A549 (cell line): ENCODE data around the gene ENOPH1. TPM values are rescaled to one million over a fixed set of nuclear protein-coding genes. Genes with fewer than 3 reads are reported as not detected.

ENCODE experiments used
- ATAC-seq, 2 experiments: fragments of 200-7000 bp in 1 of 2; fragments of >200 bp in 1 of 2; cut with Nextera tagmentation in 1 of 2; cut with Tn5 transposase in 1 of 2; 3 replicates each; pipeline versions ENCODE4 v1.8.0 to v1.9.1; 2018 to 2020; ENCODE audit warnings: mild to moderate bottlenecking in 1 of 2, moderate library complexity in 1 of 2
- CTCF ChIA-PET: fragments of 300-600 bp; sonication (Branson Sonifier 250); formaldehyde crosslinking; extraction: SDS; loops from one replicate; lab custom pipeline; 2021; ENCODE audit warnings: antibody characterized with exemption, inconsistent platforms; lab: Yijun Ruan, JAX
- POLR2A ChIA-PET: fragments of 350-600 bp; formaldehyde crosslinking; extraction: SDS; loops from one replicate; lab custom pipeline; 2021; ENCODE audit warnings: antibody characterized with exemption, inconsistent platforms; lab: Yijun Ruan, JAX
- DNase-seq, 2 experiments: peaks; one replicate each; pipeline versions ENCODE4 v3.0.0 to v3.0.0-alpha.2; 2011 to 2016; ENCODE audit warnings: low read depth in 1 of 2, low spot score in 1 of 2
- FAIRE-seq: peaks from 2 replicates; lab custom pipeline; 2011; peaks lifted over from hg19 to GRCh38; lab: Jason Lieb, UNC
- H3K27ac ChIP-seq, 2 experiments: fragments of >200 bp; sonication (Bioruptor Twin); formaldehyde crosslinking; 3 replicates each; pipeline ENCODE4 v1.5.1; 2016 to 2017
- H3K4me1 ChIP-seq: fragments of >200 bp; sonication (Bioruptor Twin); formaldehyde crosslinking; 3 replicates; pipeline ENCODE4 v1.6.1; 2016
- H3K4me2 ChIP-seq: fragments of >200 bp; sonication (Bioruptor Twin); formaldehyde crosslinking; 3 replicates; pipeline ENCODE4 v1.6.1; 2016
- H3K4me3 ChIP-seq: fragments of >200 bp; sonication (Bioruptor Twin); formaldehyde crosslinking; 3 replicates; pipeline ENCODE4 v1.5.1; 2016
- H3K9me3 ChIP-seq: fragments of >200 bp; sonication (Bioruptor Twin); formaldehyde crosslinking; 3 replicates; pipeline ENCODE4 v1.6.1; 2016
- CHD2 ChIP-seq: fragments of 150-350 bp; IDR thresholded peaks from 2 replicates; pipeline ENCODE4 v1.6.1; 2014; ENCODE audit warnings: low read length; ENCODE audit not compliant: partially characterized antibody
- EHF ChIP-seq: fragments of 250-450 bp; sonication (Bioruptor Pico); IDR thresholded peaks from 2 replicates; pipeline ENCODE4 v1.5.0; 2020; ENCODE audit warnings: mild to moderate bottlenecking
- FOSB ChIP-seq: fragments of 250-450 bp; sonication (Bioruptor Pico); IDR thresholded peaks from 2 replicates; pipeline ENCODE4 v1.5.0; 2020; ENCODE audit warnings: mild to moderate bottlenecking, moderate library complexity
- GATA3 ChIP-seq: IDR thresholded peaks from 2 replicates; pipeline ENCODE4 v1.6.1; 2012; ENCODE audit warnings: borderline replicate concordance
- HMGXB4 ChIP-seq: fragments of 250-450 bp; sonication (Bioruptor Pico); IDR thresholded peaks from 2 replicates; pipeline ENCODE4 v1.5.0; 2021; ENCODE audit warnings: mild to moderate bottlenecking, moderate library complexity, borderline replicate concordance
- HOXB13 ChIP-seq: fragments of 250-450 bp; sonication (Bioruptor Pico); IDR thresholded peaks from 2 replicates; pipeline ENCODE4 v1.5.0; 2020; ENCODE audit warnings: low read depth, mild to moderate bottlenecking, moderate library complexity
- JUNB ChIP-seq: fragments of >200 bp; sonication (Bioruptor Twin); formaldehyde crosslinking; IDR thresholded peaks from 2 replicates; pipeline ENCODE4 v1.6.1; 2016
- KDM1A ChIP-seq: fragments of 200-600 bp; sonication (generic); IDR thresholded peaks from 2 replicates; pipeline ENCODE4 v1.6.1; 2016; ENCODE audit warnings: low read depth, mild to moderate bottlenecking
- KDM5A ChIP-seq: fragments of 200-600 bp; sonication (generic); IDR thresholded peaks from 2 replicates; pipeline ENCODE4 v1.6.1; 2016; ENCODE audit warnings: antibody characterized with exemption, mild to moderate bottlenecking
- MAFK ChIP-seq: fragments of 450-650 bp; IDR thresholded peaks from 2 replicates; pipeline ENCODE4 v1.6.1; 2014; ENCODE audit not compliant: partially characterized antibody
- NPAS2 ChIP-seq: fragments of 250-450 bp; sonication (Bioruptor Pico); IDR thresholded peaks from 2 replicates; pipeline ENCODE4 v1.8.0; 2022; ENCODE audit warnings: mild to moderate bottlenecking, moderate library complexity, borderline replicate concordance
- PBX3 ChIP-seq: IDR thresholded peaks from 2 replicates; pipeline ENCODE4 v1.6.1; 2012
- SREBF2 ChIP-seq: fragments of 450-650 bp; IDR thresholded peaks from 2 replicates; pipeline ENCODE4 v1.6.1; 2014; ENCODE audit warnings: mild to moderate bottlenecking, moderate library complexity
- USF2 ChIP-seq: fragments of 450-650 bp; IDR thresholded peaks from 2 replicates; pipeline ENCODE4 v1.6.1; 2014; ENCODE audit warnings: antibody characterized with exemption
- ZNF302 ChIP-seq: fragments of 250-450 bp; sonication (Bioruptor Pico); IDR thresholded peaks from 2 replicates; pipeline ENCODE4 v1.9.0; 2021; ENCODE audit warnings: inconsistent platforms, mild to moderate bottlenecking, moderate library complexity
- WGBS: methylation state at CpG from one replicate; pipeline ENCODE4 v1.1.6; 2017; ENCODE audit errors: missing lambda C conversion rate; 5-methylcytosine and 5-hydroxymethylcytosine counted together
- polyA plus RNA-seq, 4 experiments: library from polyadenylated mRNA; depleted of rRNA in 3 of 4; stranded (reverse); fragments of >200 nt; fragmentation: RNase III in 1 of 4; extraction: RNeasy Plus Mini Kit Qiagen cat#74134 plus additional on column Dnase treatment in 1 of 4; gene quantifications; 2 replicates in 3 of 4; 3 replicates in 1 of 4; pipeline ENCODE4 v1.2.3, GENCODE V29; 2011 to 2017

Gene ENOPH1
- polyA plus RNA-seq, 2 of the 4 experiments (the other 2 are of a cell fraction): 22.3 to 43.5 TPM

- TF ChIP-seq CHD2: no peak
- TF ChIP-seq HMGXB4 (CRISPR knock-in tag): no peak
Measured at GRCh38 chr4:82489076-82489475, 58.7 kb downstream of the ENOPH1 start (continued).

GRCh38 chr4:82489987-82490386 is 59.6 kb downstream of the ENOPH1 start:
- H3K27ac ChIP-seq: no peak overlapping the region
- H3K4me3 ChIP-seq: no peak overlapping the region
- ATAC-seq (no peak), FAIRE-seq (no peak), DNase-seq (no peak)
- 83% methylated on average over 8 of the region's 8 CpGs for WGBS
- no peaks in the 10 kb centered on the region for H3K4me1 ChIP-seq
- no peak for TF ChIP-seq EHF (CRISPR knock-in tag)
- no peak for TF ChIP-seq PBX3
- no peak for TF ChIP-seq KDM5A
- TF ChIP-seq ZNF302 (CRISPR knock-in tag): no peak
- no peak for TF ChIP-seq GATA3
- no peak for TF ChIP-seq HOXB13 (CRISPR knock-in tag)
- TF ChIP-seq NPAS2 (CRISPR knock-in tag): no peak
- TF ChIP-seq FOSB (CRISPR knock-in tag): no peak
- TF ChIP-seq SREBF2: no peak
- no peak for TF ChIP-seq MAFK
- no peak overlapping the region for H3K4me2 ChIP-seq
- POLR2A ChIA-PET: no interaction called here
- H3K9me3 ChIP-seq: no peaks in the 10 kb centered on the region
- CTCF ChIA-PET: no interaction called here

GRCh38 chr4:82491251-82491960 is 61.0 kb downstream of the ENOPH1 start:
- Histone ChIP-seq H3K4me2 (no peak overlapping the region), H3K4me1 (no peaks in the 10 kb centered on the region), H3K9me3 (no peaks in the 10 kb centered on the region), H3K4me3 (no peak overlapping the region), H3K27ac (no peak overlapping the region)
- no peak for DNase-seq
- ChIA-PET POLR2A (no interaction called here), CTCF (no interaction called here)
- no peak for ATAC-seq
- no peak for FAIRE-seq
- 91% methylated on average over 10 of the region's 10 CpGs for WGBS
- TF ChIP-seq KDM1A (no peak), USF2 (no peak)
- TF ChIP-seq, all 56 proteins: peak for 0

- no peak for DNase-seq
- no peak for ATAC-seq
- no peaks in the 10 kb centered on the region for H3K9me3 ChIP-seq
- ChIA-PET POLR2A (no interaction called here), CTCF (no interaction called here)
- H3K4me2 ChIP-seq: no peak overlapping the region
- no peak overlapping the region for H3K27ac ChIP-seq
- no peak overlapping the region for H3K4me3 ChIP-seq
- 92% methylated on average over 2 of the region's 2 CpGs for WGBS
- FAIRE-seq: no peak
- no peak for TF ChIP-seq JUNB
- no peaks in the 10 kb centered on the region for H3K4me1 ChIP-seq
Measured at GRCh38 chr4:82493721-82494425, 63.5 kb downstream of the ENOPH1 start.
